ENCODE measurements around the gene PRKAR1B.

Gene PRKAR1B

GRCh38 chr7:716222-716621, 10.9 kb downstream of the PRKAR1B start:
- no peak overlapping the region for H3K4me3 ChIP-seq (ENCODE audit: low read length)
- no peak overlapping the region for H2AFZ ChIP-seq (ENCODE audit: low read depth, low read length)
- no peaks in the 10 kb centered on the region for H3K27me3 ChIP-seq (ENCODE audit: insufficient read depth, low read length)
- H3K4me1 ChIP-seq (ENCODE audit: insufficient read depth, low read length), result no peaks in the 10 kb centered on the region
- H3K36me3 ChIP-seq (ENCODE audit: insufficient read depth, low read length), result no peaks in the 10 kb centered on the region
- H3K9me3 ChIP-seq (ENCODE audit: low read length), result no peaks in the 10 kb centered on the region

GRCh38 chr7:714251-714671, 12.8 kb downstream of the PRKAR1B start:
- H3K4me1 ChIP-seq (ENCODE audit: insufficient read depth, low read length), result no peaks in the 10 kb centered on the region
- H3K27me3 ChIP-seq (ENCODE audit: insufficient read depth, low read length), result no peaks in the 10 kb centered on the region
- peaks cover 4% of the 10 kb centered on the region for H3K9me3 ChIP-seq (ENCODE audit: low read length)
- H3K36me3 ChIP-seq (ENCODE audit: insufficient read depth, low read length), result no peaks in the 10 kb centered on the region
- no peak overlapping the region for H3K4me3 ChIP-seq (ENCODE audit: low read length)
- no peak overlapping the region for H2AFZ ChIP-seq (ENCODE audit: low read depth, low read length)

- no peak overlapping the region for H2AFZ ChIP-seq (ENCODE audit: low read depth, low read length)
- peaks cover 4% of the 10 kb centered on the region for H3K9me3 ChIP-seq (ENCODE audit: low read length)
- H3K36me3 ChIP-seq (ENCODE audit: insufficient read depth, low read length), result no peaks in the 10 kb centered on the region
- no peak overlapping the region for H3K4me3 ChIP-seq (ENCODE audit: low read length)
- H3K4me1 ChIP-seq (ENCODE audit: insufficient read depth, low read length), result no peaks in the 10 kb centered on the region
- H3K27me3 ChIP-seq (ENCODE audit: insufficient read depth, low read length), result no peaks in the 10 kb centered on the region
Observed at GRCh38 chr7:713488-714230, 13.4 kb downstream of the PRKAR1B start.

GRCh38 chr7:713139-713457, 14.0 kb downstream of the PRKAR1B start:
- H3K27me3 ChIP-seq (ENCODE audit: insufficient read depth, low read length), result no peaks in the 10 kb centered on the region
- no peak overlapping the region for H2AFZ ChIP-seq (ENCODE audit: low read depth, low read length)
- H3K9me3 ChIP-seq (ENCODE audit: low read length), result peaks cover 4% of the 10 kb centered on the region
- H3K36me3 ChIP-seq (ENCODE audit: insufficient read depth, low read length), result no peaks in the 10 kb centered on the region
- no peaks in the 10 kb centered on the region for H3K4me1 ChIP-seq (ENCODE audit: insufficient read depth, low read length)
- no peak overlapping the region for H3K4me3 ChIP-seq (ENCODE audit: low read length)

- Histone ChIP-seq H3K27me3 (ENCODE audit: insufficient read depth, low read length) (no peaks in the 10 kb centered on the region), H3K4me3 (ENCODE audit: low read length) (peak overlapping the region; percentile 21), H2AFZ (ENCODE audit: low read depth, low read length) (no peak overlapping the region), H3K36me3 (ENCODE audit: insufficient read depth, low read length) (no peaks in the 10 kb centered on the region), H3K4me1 (ENCODE audit: insufficient read depth, low read length) (no peaks in the 10 kb centered on the region), H3K9me3 (ENCODE audit: low read length) (peaks cover 4% of the 10 kb centered on the region)
Observed at GRCh38 chr7:712381-713138, 14.5 kb downstream of the PRKAR1B start.

- Histone ChIP-seq H2AFZ (ENCODE audit: low read depth, low read length) (no peak overlapping the region), H3K9me3 (ENCODE audit: low read length) (peaks cover 4% of the 10 kb centered on the region), H3K27me3 (ENCODE audit: insufficient read depth, low read length) (no peaks in the 10 kb centered on the region), H3K4me3 (ENCODE audit: low read length) (peak overlapping the region; percentile 21), H3K4me1 (ENCODE audit: insufficient read depth, low read length) (no peaks in the 10 kb centered on the region), H3K36me3 (ENCODE audit: insufficient read depth, low read length) (no peaks in the 10 kb centered on the region)
Observed at GRCh38 chr7:711922-712380, 15.1 kb downstream of the PRKAR1B start.

GRCh38 chr7:711093-711921, 15.8 kb downstream of the PRKAR1B start:
- Histone ChIP-seq H2AFZ (ENCODE audit: low read depth, low read length) (no peak overlapping the region), H3K27me3 (ENCODE audit: insufficient read depth, low read length) (no peaks in the 10 kb centered on the region), H3K36me3 (ENCODE audit: insufficient read depth, low read length) (no peaks in the 10 kb centered on the region), H3K4me3 (ENCODE audit: low read length) (no peak overlapping the region), H3K9me3 (ENCODE audit: low read length) (peaks cover 4% of the 10 kb centered on the region), H3K4me1 (ENCODE audit: insufficient read depth, low read length) (no peaks in the 10 kb centered on the region)

GRCh38 chr7:710161-710560, 16.9 kb downstream of the PRKAR1B start:
- no peaks in the 10 kb centered on the region for H3K36me3 ChIP-seq (ENCODE audit: insufficient read depth, low read length)
- no peaks in the 10 kb centered on the region for H3K4me1 ChIP-seq (ENCODE audit: insufficient read depth, low read length)
- H3K4me3 ChIP-seq (ENCODE audit: low read length), result no peak overlapping the region
- H3K9me3 ChIP-seq (ENCODE audit: low read length), result peaks cover 4% of the 10 kb centered on the region
- no peaks in the 10 kb centered on the region for H3K27me3 ChIP-seq (ENCODE audit: insufficient read depth, low read length)
- no peak overlapping the region for H2AFZ ChIP-seq (ENCODE audit: low read depth, low read length)

GRCh38 chr7:707296-708000, 19.6 kb downstream of the PRKAR1B start:
- H3K4me1 ChIP-seq (ENCODE audit: insufficient read depth, low read length), result no peaks in the 10 kb centered on the region
- H2AFZ ChIP-seq (ENCODE audit: low read depth, low read length), result no peak overlapping the region
- no peaks in the 10 kb centered on the region for H3K36me3 ChIP-seq (ENCODE audit: insufficient read depth, low read length)
- peaks cover 4% of the 10 kb centered on the region for H3K9me3 ChIP-seq (ENCODE audit: low read length)
- no peaks in the 10 kb centered on the region for H3K27me3 ChIP-seq (ENCODE audit: insufficient read depth, low read length)
- H3K4me3 ChIP-seq (ENCODE audit: low read length), result no peak overlapping the region

GRCh38 chr7:706721-707120, 20.4 kb downstream of the PRKAR1B start:
- Histone ChIP-seq H2AFZ (ENCODE audit: low read depth, low read length) (no peak overlapping the region), H3K27me3 (ENCODE audit: insufficient read depth, low read length) (no peaks in the 10 kb centered on the region), H3K36me3 (ENCODE audit: insufficient read depth, low read length) (no peaks in the 10 kb centered on the region), H3K4me3 (ENCODE audit: low read length) (no peak overlapping the region), H3K4me1 (ENCODE audit: insufficient read depth, low read length) (no peaks in the 10 kb centered on the region), H3K9me3 (ENCODE audit: low read length) (peaks cover 4% of the 10 kb centered on the region)

- H2AFZ ChIP-seq (ENCODE audit: low read depth, low read length), result no peak overlapping the region
- H3K27me3 ChIP-seq (ENCODE audit: insufficient read depth, low read length), result no peaks in the 10 kb centered on the region
- no peaks in the 10 kb centered on the region for H3K36me3 ChIP-seq (ENCODE audit: insufficient read depth, low read length)
- H3K4me3 ChIP-seq (ENCODE audit: low read length), result no peak overlapping the region
- H3K9me3 ChIP-seq (ENCODE audit: low read length), result no peaks in the 10 kb centered on the region
- H3K4me1 ChIP-seq (ENCODE audit: insufficient read depth, low read length), result no peaks in the 10 kb centered on the region
Observed at GRCh38 chr7:703049-703448, 24.0 kb downstream of the PRKAR1B start.

- no peaks in the 10 kb centered on the region for H3K4me1 ChIP-seq (ENCODE audit: insufficient read depth, low read length)
- no peak overlapping the region for H3K4me3 ChIP-seq (ENCODE audit: low read length)
- no peak overlapping the region for H2AFZ ChIP-seq (ENCODE audit: low read depth, low read length)
- no peaks in the 10 kb centered on the region for H3K36me3 ChIP-seq (ENCODE audit: insufficient read depth, low read length)
- H3K27me3 ChIP-seq (ENCODE audit: insufficient read depth, low read length), result no peaks in the 10 kb centered on the region
- H3K9me3 ChIP-seq (ENCODE audit: low read length), result no peaks in the 10 kb centered on the region
Observed at GRCh38 chr7:701086-701671, 25.9 kb downstream of the PRKAR1B start.

All from neuron (in vitro differentiated cells).